Nephron (organoid): ENCODE results near the gene CUL3.

ENCODE experiments used
- H3K27ac Mint-ChIP-seq, 3 experiments: 2 replicates each; pipeline ENCODE4 v1.8.0; 2020; ENCODE audit warnings: mixed read lengths in 3 of 3, mild to moderate bottlenecking in 2 of 3, moderate library complexity in 1 of 3
- H3K27me3 Mint-ChIP-seq: 2 replicates; pipeline ENCODE4 v1.8.0; 2021; ENCODE audit warnings: low read depth, mild to moderate bottlenecking, moderate library complexity, mixed read lengths
- H3K36me3 Mint-ChIP-seq: 2 replicates; pipeline ENCODE4 v1.8.0; 2020; ENCODE audit warnings: low read depth, mixed read lengths
- H3K4me1 Mint-ChIP-seq: 2 replicates; pipeline ENCODE4 v1.8.0; 2020; ENCODE audit warnings: mixed read lengths
- H3K4me3 Mint-ChIP-seq, 3 experiments: 2 replicates each; pipeline ENCODE4 v1.8.0; 2020; ENCODE audit warnings: mild to moderate bottlenecking in 3 of 3, mixed read lengths in 3 of 3, moderate library complexity in 2 of 3
- H3K9me3 Mint-ChIP-seq: 2 replicates; pipeline ENCODE4 v1.8.0; 2020; ENCODE audit warnings: mixed read lengths
- CTCF ChIP-seq, 3 experiments: fragments of 200-600 bp; sonication (generic); IDR thresholded peaks; one replicate each; pipeline ENCODE4 v1.5.0; 2021; ENCODE audit warnings: antibody characterized with exemption in 3 of 3; ENCODE audit not compliant: unreplicated experiment in 3 of 3

CUL3 gene

GRCh38 chr2:224543939-224544338 lies 41.2 kb downstream of the CUL3 start:
- H3K27me3 Mint-ChIP-seq, result no peaks in the 10 kb centered on the region
- no peak for TF ChIP-seq CTCF (IDR thresholded peaks at IDR 0.05; ENCODE audit: unreplicated experiment in 3 of 3)

GRCh38 chr2:224538561-224539138 lies 46.5 kb downstream of the CUL3 start:
- Mint-ChIP-seq H3K27me3 (no peaks in the 10 kb centered on the region), H3K36me3 (peaks cover 54% of the 10 kb centered on the region), H3K27ac (no peak overlapping the region), H3K4me1 (peaks cover 9% of the 10 kb centered on the region), H3K9me3 (peaks cover 2% of the 10 kb centered on the region), H3K4me3 (no peak overlapping the region)
- no peak for TF ChIP-seq CTCF (IDR thresholded peaks at IDR 0.05; ENCODE audit: unreplicated experiment in 3 of 3)

More at GRCh38 chr2:224543939-224544338, 41.2 kb downstream of the CUL3 start:
- Mint-ChIP-seq H3K36me3 (peaks cover 48% of the 10 kb centered on the region), H3K4me1 (peaks cover 26% of the 10 kb centered on the region), H3K9me3 (peaks cover 2% of the 10 kb centered on the region), H3K4me3 (no peak overlapping the region), H3K27ac (no peak overlapping the region)

GRCh38 chr2:224532931-224533330 lies 52.2 kb downstream of the CUL3 start:
- no peaks in the 10 kb centered on the region for H3K27me3 Mint-ChIP-seq
- peaks cover 41% of the 10 kb centered on the region for H3K4me1 Mint-ChIP-seq
- H3K36me3 Mint-ChIP-seq, result peaks cover 48% of the 10 kb centered on the region
- no peak overlapping the region for H3K27ac Mint-ChIP-seq
- TF ChIP-seq CTCF (IDR thresholded peaks at IDR 0.05; ENCODE audit: unreplicated experiment in 3 of 3), result no peak
- no peak overlapping the region for H3K4me3 Mint-ChIP-seq
- H3K9me3 Mint-ChIP-seq, result no peaks in the 10 kb centered on the region

- no peaks in the 10 kb centered on the region for H3K27me3 Mint-ChIP-seq
Measured at GRCh38 chr2:224532441-224532840, 52.7 kb downstream of the CUL3 start.

GRCh38 chr2:224528171-224528570 lies 57.0 kb downstream of the CUL3 start:
- Mint-ChIP-seq H3K9me3 (no peaks in the 10 kb centered on the region), H3K4me1 (peaks cover 60% of the 10 kb centered on the region), H3K27me3 (no peaks in the 10 kb centered on the region), H3K27ac (peak overlapping the region in 1 of 3 experiments; percentile 5), H3K36me3 (peaks cover 49% of the 10 kb centered on the region), H3K4me3 (no peak overlapping the region)
- TF ChIP-seq CTCF (IDR thresholded peaks at IDR 0.05; ENCODE audit: unreplicated experiment in 3 of 3), result no peak

More at GRCh38 chr2:224532441-224532840, 52.7 kb downstream of the CUL3 start:
- Mint-ChIP-seq H3K27ac (peak overlapping the region in 1 of 3 experiments; percentile 2), H3K9me3 (no peaks in the 10 kb centered on the region), H3K4me3 (no peak overlapping the region), H3K36me3 (peaks cover 47% of the 10 kb centered on the region), H3K4me1 (peaks cover 46% of the 10 kb centered on the region)
- no peak for TF ChIP-seq CTCF (IDR thresholded peaks at IDR 0.05; ENCODE audit: unreplicated experiment in 3 of 3)

GRCh38 chr2:224525774-224526173 lies 59.4 kb downstream of the CUL3 start:
- peak overlapping the region; percentile 16 to 30 (median 28) for H3K27ac Mint-ChIP-seq
- no peaks in the 10 kb centered on the region for H3K9me3 Mint-ChIP-seq
- H3K27me3 Mint-ChIP-seq, result no peaks in the 10 kb centered on the region
- peaks cover 43% of the 10 kb centered on the region for H3K4me1 Mint-ChIP-seq
- H3K4me3 Mint-ChIP-seq, result no peak overlapping the region
- peaks cover 31% of the 10 kb centered on the region for H3K36me3 Mint-ChIP-seq
- no peak for TF ChIP-seq CTCF (IDR thresholded peaks at IDR 0.05; ENCODE audit: unreplicated experiment in 3 of 3)
